Measurements from ENCODE around the gene PYROXD2.
"Not testable (repeated sequence)": the region's sequence is repeated elsewhere in the genome, so short reads cannot be mapped to it uniquely, and the experiment has no call there.

Gene PYROXD2

DNA sequence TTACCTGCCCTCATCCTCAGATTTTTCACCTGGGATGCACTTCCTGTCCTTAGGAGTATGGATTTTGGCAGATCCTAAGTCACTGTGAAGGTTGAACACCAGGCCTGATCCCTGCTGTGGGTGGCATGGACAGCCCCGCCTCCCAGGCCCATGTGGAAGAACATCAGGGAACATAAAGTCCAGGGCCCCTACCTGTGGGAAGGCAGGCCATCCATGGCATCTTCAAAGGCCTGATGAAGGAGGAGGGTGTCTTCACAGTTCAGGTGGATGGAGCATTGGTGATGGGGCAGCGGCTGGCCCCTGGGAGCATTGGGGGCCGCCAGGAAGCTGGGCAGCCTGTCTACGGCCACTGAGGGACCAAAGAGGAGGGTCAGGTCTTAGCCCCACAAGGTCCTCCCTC is 24.6 kb downstream of the PYROXD2 start:
- no peak for DNase-seq (ENCODE audit: low spot score)

DNA sequence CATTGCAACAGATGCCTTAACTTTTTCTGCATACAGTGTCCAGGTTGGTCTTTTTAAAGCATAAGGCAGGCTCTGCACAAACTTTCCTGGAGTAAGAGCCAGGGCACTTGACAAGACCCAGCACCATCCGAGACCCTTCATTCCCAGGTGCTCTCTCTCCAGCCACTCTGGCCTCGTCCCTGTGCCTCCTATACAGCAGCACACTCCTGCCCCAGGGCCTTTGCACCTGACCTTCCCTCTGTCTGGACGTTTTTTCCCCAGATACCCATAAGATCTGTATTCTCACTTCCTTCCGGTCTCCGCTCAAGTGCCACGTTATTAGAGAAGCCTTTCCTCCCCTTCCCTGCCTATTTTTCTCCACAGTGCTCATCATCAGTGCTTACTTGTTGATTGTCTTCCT is 25.6 kb downstream of the PYROXD2 start:
- no peak for DNase-seq (ENCODE audit: low spot score)

- DNase-seq (ENCODE audit: low spot score): no peak
Measured at GRCh38 chr10:98388101-98388655, 26.8 kb downstream of the PYROXD2 start.

DNA sequence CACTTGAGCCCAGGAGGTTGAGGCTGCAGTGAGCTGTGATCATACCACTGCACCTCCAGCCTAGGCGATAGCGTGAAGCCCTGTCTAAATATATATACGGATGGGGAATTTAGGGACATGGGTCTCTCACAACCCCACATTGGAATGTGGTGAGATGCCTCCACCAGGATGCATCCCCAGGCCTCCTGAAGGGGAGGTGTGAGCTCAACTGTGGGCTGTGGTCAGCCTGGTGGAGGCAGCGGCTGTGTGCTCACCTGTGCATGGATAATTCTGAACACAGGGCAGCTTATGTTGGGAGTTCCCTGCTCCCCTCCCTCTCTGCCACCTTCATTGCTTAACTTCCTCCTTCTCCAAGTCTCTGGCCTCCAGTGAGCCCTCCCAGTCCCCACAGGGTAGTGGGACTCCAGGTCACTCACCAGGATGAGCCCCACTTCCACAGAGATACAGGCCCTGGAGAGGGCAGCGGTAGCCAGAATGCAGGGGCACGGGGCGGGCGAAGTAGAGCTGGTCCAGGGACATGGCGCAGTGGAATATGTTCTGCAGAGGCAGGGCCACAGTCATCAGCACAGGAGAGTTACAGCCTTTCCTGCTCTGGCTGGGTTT is 30.4 kb downstream of the PYROXD2 start:
- no peak for DNase-seq (ENCODE audit: low spot score)

GRCh38 chr10:98383869-98384268 is 31.1 kb downstream of the PYROXD2 start:
- DNase-seq (ENCODE audit: low spot score): no peak

DNA sequence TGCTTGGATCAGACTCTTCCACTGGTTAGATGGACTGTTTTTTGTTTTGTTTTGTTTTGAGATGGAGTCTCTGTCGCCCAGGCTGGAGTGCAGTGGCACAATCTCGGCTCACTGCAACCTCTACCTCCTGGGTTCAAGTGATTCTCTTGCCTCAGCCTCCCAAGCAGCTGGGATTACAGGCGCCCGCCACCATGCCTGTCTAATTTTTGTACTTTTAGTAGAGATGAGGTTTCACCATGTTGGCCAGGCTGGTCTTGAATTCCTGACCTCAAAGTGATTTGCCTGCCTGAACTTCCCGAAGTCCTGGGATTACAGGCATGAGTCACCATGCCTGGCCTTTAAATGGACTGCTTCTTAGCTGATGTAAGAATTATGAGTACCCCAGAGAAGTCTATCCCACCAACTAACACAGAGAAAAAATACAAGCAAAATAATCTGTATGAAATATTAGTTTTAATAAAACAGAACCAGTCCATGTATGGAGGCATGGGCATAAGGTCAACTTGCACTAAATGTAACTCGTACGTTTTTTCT is 31.8 kb downstream of the PYROXD2 start:
- not testable (repeated sequence) for DNase-seq (ENCODE audit: low spot score)

GRCh38 chr10:98382691-98383101 is 32.3 kb downstream of the PYROXD2 start:
- no peak for DNase-seq (ENCODE audit: low spot score)

DNA sequence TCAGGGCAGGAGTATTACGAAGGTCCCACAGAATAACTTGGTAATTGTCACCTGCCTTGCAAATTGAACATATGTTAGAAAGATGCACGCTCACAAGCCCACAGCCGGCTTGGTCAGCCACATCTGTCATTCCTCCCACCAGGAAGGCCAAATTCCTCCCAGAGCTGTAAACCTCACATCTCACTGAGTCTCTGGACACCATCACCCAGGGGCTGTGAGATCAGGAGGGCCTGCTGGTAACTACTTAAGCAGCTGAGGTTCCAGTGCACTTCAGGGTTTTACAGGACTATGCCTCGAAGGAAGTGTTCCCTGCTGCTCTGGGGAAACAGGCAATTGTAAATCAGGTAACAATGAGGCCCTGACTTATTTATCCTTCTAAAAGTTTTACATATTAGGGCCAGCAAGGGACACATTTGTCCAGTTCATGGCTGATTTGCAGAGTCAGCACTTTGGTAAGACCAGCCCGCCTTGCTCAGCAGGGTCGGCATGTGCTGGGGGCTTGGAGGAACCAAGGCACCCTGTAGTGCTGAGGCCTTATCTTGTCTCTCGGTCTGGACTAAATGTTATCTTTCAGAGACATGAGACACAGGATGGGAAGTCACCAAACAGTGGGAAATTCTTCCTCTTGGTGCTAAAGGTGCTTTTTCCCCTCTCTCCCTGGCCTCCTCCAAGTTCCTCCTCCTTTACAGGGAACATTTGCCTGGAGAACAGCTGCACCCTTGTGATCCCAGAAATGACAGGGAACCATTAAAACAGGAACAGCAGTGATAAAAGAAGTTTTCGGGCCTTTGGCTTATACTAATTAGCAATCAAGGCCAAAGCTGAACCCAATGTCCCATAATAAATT is 34.3 kb downstream of the PYROXD2 start:
- DNase-seq (ENCODE audit: low spot score): no peak

- DNase-seq (ENCODE audit: low spot score): no peak
Measured at GRCh38 chr10:98378722-98379121, 36.3 kb downstream of the PYROXD2 start.

GRCh38 chr10:98377536-98377935 is 37.4 kb downstream of the PYROXD2 start:
- no peak for DNase-seq (ENCODE audit: low spot score)

GRCh38 chr10:98377001-98377400 is 38.0 kb downstream of the PYROXD2 start:
- no peak for DNase-seq (ENCODE audit: low spot score)

GRCh38 chr10:98376485-98376884 is 38.5 kb downstream of the PYROXD2 start:
- DNase-seq (ENCODE audit: low spot score): no peak

DNA sequence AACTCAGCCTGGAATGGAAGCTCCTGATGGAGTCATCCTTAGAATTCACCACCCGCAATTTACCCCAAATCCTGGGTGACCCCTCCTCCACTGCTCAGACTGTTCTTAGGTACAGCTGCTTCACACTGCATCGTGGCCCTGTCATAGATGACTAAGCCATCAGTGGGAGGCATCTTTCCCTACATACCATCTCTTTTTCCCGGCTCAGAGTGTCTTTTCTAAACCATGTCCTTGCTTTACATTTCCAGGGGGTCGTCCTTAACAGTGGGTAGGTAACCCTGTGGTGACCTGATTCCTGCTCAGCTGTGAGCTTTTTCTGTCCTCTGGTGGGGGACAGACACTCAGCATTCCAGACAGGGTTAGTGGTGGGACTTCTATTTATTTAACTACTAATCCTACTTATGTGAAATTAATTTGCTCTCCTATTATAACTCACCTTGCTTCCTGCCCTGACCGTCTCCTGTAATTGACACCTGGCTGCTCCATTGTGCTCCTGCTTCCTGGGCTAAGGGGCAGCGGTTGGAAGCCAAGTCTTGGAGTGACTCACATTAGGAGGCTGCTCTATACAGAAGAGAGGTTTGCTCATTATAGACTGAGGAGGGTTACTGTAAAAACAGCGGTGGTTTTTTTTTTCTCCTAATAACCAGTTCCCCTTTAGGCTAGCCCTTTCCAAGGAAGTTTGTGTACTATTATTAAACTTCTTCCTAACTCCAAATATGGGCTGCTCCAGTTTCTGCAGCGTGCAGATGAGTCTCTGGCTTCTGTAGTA is 40.6 kb downstream of the PYROXD2 start:
- no peak for DNase-seq (ENCODE audit: low spot score)

- no peak for DNase-seq (ENCODE audit: low spot score)
Measured at GRCh38 chr10:98373260-98374040, 41.5 kb downstream of the PYROXD2 start.

GRCh38 chr10:98370831-98371820 is 43.9 kb downstream of the PYROXD2 start:
- no peak for DNase-seq (ENCODE audit: low spot score)

DNA sequence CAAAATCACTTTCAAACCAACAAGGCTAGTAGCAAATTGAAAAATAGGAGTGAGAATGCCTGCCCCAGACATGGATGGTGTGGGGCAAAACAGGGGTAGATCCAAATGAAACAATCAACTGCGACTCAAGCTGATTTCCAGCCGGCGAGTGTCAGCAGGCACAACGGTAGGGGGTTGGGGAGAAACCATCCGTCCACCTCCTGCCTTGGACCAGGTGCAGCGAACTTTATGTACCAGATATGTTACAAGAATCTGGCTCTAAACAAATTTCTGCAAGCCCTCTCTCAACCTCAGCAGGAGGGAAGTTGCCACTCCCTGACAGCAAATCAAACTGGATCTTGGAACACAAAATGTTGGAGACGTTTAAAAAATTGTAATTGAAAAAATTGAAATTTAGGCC is 45.2 kb downstream of the PYROXD2 start:
- DNase-seq (ENCODE audit: low spot score): no peak

DNA sequence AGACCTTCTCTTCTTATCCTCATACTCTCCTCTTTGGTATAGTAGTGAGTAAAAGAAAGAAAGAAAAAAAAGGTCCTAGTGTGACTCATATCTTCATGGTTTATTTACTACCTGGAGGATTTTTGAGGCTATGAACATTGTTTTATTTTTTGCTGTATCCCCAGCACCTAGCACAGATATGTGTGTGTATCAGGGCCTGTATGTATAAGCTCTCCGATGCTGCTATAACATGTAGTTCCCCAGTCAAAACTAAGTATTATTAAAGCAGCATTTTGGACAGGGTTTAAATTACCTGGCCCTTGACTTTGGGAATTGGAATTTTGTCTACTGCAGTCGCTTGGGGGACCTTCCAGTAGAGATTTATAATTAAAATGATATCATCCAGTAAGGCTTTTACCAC is 46.3 kb downstream of the PYROXD2 start:
- no peak for DNase-seq (ENCODE audit: low spot score)

DNA sequence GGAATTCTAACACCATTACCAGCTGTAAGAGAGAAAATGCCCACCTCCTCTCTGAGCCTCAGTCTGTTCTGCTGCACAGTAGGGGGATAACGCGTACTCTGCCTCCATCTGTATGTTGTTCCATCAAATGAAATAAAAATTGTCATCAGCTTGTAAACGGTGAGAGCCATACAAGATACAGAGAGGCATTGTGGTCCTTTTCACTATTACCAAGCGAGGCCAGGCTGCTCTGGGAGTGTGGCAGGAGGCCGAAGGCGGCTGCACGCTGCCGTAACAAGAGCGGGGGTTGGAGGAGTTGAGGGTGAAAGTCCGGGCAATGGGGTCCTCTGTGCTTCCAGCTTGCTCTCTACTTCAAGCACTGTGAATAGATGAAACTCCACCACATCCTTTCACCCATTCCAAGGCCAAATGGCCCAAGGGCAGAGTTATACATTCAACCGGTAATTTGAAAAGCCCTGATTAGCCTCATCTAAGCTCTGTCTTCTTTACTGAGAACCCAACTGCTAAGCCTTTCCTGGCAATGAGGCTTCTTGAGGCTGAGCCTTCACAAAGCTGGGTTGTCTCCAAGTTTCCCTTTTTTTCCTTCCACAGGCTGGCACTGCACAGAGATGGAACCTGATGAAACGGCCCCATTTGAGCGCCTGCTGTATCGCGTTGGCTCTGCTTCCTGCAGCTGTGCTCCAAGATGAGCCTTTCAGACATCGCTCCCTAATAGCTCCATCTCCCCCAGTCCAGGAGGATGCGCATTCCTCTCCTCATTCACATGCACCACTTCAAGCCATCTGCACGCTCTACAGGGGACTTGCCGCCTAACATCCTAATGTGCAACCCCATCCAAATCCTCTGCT is 47.2 kb downstream of the PYROXD2 start:
- DNase-seq (ENCODE audit: low spot score): no peak

DNA sequence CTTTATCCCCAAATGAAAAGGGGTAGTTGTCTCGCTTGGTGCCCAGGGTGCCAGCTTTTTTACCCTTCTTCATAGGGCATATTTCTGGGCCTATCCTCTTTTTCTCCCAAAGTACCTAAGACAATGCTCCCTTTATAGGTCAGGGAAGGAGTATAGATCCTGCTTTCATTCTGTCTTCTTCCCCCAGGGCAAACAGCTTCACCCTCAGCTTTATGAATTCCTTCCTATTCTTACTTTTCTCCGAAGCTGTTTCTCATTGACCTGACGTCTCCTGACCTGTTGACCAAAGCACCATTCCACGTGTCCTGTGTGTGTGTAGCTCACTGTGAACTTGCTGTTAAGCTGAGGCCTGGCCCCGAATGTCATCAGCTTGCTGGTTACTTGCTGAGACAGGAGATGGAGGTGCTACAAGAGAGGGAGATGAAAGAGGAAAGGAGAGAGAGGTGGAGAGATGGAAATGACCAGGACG is 48.9 kb downstream of the PYROXD2 start:
- no peak for DNase-seq (ENCODE audit: low spot score)
